CD4-positive, alpha-beta T cell treated with Interleukin-1 beta for 1 hour (primary cell): ENCODE results near the gene PRDM5.

ENCODE experiments used
- DNase-seq, 2 donors: peaks; one replicate each; pipeline ENCODE4 v3.0.0-alpha.2; 2020 to 2022

Gene PRDM5

DNA sequence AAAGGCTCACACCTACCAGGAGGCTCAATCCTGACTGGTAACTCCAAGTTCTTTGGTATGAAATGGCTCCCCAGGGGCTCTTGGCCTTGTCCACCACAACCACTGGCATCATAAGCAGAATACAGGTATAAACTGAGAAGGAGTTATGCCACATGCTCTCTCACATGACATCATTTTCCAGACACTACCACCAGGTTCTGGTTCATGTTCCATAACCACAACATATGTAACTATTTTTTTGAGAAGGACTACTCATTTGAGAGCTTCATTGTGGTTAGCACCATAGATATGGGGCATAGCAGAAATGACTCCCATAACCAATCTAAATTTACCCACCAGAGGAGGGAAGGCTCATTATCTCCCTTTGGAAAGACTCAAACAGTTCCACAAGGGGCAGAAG is 19.6 kb downstream of the PRDM5 start:
- DNase-seq: no peak

DNA sequence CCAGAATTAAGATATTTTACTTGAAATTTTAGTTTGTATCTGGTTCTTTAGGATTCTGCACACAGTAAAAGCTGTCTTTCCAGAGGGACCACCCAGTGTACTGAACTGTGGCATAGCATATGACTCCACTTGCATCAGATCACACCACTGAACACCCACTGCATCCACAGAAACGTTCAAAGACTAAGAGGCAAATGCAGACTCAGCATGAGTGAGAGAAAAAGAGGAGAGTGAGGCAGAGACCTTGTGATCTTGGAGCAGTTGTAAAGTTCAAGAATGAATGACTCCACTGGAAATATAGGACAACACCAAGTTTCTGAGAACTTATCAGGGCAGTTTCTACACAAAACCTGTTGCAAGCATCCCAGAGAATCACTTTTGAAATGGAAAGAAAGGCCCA is 20.8 kb downstream of the PRDM5 start:
- no peak for DNase-seq

DNA sequence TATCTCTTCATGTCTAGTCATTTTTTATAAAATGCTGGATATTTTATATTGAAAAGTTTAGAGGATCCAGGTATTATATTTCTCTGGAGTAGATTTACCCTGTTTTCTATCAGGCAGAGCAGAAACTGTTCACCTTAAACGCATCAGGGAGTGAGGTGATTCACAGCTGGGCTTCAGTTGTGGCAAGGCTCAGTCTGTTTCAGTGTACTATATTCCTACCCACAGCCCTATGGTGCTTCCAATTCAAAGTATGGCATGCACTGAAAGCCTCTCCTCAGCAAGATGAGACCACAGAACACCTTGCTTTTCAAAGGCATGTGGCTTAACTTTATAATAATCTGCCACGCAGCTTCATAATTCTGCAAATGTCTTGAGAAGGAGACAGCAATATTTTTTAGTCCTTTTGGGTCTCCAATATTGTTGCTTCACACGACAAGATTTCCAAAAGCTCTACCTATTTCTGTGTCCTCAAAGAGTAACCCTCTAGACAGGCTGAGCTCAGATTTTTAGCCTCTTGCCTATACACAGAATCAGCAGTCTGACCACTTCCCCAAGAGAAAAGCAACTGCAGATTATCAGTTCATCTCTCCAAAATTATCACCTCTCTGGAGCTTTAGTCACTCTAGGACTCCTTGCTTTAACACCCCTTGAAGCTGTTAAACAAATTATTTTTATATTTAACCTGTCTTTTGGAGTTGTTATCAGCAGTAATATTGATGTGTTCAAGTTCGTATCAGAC is 24.4 kb downstream of the PRDM5 start:
- DNase-seq: no peak

DNA sequence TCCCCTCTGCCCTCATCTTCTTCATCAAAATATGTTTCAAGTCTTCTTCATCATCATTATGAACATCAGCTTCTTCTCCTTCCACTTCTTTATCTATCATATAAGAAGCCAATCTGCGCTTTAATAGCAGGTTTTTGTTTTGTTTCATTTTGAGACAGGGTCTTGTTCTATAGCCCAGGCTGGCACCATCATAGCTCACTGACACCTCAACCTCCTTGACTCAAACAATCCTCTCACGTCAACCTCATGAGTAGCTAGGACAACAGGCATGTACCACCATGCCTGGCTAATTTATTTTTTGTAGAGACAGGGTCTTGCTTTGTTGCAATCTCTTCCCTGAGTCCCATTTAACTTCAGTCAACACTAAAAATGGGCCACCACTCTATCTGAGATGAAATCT is 27.0 kb downstream of the PRDM5 start:
- no peak for DNase-seq

DNA sequence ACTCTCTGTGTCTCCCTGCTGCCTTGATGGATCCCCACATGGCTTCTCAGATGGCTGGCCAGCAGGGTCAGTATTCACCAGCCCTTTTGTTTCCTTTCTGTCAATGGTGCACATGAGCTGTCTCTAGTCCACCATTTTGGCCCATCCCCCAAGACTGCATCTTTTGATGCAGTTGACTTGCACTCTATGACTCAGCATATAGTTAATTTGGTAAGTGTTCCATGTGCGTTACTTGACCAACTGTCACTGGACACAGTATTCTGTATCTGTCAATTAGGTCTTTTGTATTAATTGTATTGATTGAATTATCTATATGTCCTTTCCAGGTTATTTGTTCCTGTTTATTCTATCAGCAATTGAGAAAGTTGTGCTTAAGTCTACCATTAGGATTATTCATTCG is 29.2 kb downstream of the PRDM5 start:
- no peak for DNase-seq

DNA sequence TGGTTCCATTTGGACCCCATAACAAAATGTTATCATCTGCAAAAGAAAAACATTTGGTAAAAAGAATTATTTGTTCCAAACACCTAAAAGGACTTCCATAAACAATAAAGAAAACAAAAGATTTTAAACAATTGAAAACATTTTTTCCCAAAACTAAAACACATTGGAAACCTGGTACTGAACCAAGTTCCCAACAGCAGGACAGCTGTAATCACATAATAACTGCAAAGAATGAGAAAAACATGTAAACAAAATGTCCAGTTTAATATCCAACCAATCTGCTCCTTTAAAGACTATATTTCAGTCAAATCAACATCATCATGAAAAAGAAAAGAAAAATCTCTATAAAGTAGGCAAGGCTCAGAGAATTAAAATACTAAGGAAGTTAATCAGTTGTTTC is 36.3 kb downstream of the PRDM5 start:
- DNase-seq: no peak

DNA sequence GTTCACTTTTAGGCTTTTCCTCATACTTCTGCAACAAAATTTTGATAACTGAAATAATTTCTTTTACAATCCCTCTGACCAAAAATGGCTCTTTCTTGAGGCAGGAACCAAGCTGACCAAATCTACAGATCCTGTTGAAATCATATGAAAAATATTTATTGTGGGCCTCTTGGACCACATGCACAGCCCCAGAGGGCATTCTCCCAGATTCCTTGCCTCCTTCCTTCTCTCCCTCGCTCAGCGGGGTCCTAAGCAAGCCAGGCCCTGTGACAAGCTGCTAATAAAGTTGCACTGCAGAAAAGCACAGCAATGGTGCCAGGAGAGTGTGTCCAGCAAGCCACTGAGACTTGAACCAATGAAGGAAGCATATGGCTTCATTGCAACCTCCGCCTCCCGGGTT is 40.7 kb downstream of the PRDM5 start:
- no peak for DNase-seq

DNA sequence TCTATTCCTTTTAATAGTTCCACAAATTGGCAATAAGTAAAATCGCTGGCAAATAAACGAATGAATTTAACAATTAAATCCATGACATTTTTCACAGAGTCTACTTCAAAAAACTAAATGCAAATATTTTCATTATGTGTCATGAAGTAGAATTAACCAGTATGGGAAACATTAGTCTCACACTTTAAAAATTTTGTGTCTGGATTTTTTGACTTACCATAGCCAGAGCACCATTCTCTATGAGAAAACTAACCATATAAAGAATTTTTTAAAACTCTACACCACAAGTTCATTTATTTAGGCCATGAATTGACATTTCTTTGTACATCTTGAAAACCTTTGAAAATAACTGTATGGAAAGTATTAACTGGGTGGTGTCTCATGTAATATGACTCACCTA is 41.2 kb downstream of the PRDM5 start:
- DNase-seq: no peak

DNA sequence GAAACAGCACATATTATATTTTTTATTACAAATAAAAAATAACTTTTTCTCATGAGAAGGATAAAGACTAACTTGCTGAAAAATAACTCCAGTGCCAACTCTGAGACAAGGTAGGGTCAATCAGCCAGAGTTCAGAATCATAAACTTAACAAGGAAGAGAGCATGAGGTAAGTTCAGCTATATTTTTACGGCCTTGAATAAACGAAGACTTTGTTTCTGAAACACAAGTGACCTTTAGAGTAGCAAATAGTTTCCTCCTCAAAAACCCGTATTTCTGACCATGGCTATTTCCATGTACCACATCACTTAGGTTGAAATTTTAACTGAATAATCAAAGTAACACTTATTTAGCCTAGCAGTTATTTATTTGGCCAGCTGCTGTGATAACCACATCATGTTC is 45.5 kb downstream of the PRDM5 start:
- no peak for DNase-seq

DNA sequence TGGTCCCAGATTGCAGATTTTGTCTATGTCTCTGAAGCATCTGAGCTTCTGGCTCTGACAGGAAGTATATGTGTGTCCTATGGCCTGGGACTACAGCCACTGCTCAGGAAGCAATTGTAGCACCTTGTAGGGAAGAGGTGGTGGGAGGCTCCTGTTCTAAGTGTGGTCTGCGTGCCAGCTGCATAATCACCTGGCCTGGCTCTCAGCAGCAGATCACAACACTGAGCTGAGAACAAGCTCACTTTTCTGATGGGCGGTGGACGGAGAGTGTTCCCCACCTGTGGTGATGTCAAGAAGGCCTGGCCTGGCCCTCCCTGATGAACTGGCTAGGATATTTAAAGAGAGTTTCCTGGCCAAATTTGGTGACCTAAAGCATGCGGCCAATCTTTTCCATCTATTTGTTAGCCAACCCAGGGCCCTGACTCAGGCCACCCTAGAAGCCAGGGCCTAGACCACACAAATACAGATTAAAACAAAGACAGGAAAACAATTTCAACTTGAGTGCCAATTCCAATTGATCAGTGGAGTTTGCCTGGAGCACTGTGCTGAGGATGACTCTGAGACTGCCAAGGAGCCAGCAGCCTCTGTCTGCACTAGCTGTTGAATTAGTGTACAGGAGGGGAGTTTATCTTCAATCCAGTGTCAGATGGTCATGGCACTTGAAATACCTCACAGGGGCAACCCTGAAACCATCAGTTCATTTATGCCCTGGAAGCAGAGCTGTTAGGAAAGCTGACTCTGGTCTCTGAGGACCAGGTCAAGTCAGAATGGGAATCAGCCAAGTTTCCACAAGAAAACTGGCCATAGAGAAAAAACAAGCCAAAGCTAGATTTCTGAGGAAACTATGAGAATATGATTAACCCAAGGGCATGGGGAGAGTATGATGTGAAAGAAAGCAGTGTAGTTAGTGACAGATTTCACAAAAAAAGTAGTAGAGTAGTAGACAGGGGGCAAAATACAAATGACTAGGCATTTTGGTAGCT is 47.4 kb downstream of the PRDM5 start:
- DNase-seq: no peak

DNA sequence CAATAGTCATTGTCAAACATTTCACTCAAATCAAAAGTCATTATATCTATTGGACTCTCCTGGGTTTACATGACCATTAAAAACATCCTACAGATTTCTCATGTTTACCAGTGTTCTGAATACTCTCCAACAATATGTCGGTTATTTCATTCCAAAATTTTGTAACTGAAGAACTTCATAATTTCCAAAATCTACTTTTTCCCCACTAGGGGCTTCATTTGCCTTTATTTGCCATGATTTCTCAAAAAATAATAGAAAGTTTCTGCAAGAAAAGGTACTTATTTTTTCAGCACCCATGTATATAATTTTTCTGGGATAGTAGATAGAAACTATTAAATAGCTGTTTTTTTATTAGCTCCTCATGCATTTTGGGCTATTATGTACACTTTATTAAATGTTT is 49.0 kb downstream of the PRDM5 start:
- no peak for DNase-seq

DNA sequence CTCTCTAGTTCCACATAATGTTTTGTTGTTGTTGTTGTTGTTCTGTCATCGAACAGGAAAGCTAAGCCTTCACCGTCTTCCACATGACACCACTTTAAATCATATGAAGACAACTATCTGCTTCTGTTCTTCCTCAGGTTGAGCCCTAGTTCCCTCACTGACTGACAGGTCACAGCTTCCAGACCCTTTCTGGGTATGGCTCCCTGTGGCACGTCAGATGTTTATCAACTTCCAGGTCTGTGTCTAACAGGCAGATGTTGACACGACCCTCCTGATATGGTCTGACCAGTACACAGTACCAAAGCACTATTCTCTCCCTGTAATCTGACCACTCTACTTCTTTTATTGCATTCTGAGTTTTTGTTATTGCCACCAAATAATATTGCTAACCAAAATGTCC is 51.4 kb downstream of the PRDM5 start:
- no peak for DNase-seq

DNA sequence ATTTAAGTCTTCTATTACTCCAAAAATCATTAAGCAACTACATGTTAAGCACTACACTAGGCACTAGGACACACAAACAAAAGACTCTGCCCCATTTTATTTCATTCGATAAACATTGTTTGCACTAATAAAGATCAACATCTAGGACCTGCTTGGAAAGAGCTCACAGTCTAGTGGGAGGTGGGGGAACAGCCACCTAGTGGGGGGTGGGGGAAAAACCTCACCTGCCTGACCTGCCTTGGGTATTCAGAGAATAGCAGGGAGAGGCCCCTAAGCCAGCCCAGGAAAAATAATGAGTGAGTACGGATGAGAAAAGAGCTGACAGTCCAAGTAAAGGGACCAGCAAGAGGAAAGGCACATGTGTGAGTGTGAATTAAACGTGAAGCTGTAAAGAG is 52.2 kb downstream of the PRDM5 start:
- no peak for DNase-seq

DNA sequence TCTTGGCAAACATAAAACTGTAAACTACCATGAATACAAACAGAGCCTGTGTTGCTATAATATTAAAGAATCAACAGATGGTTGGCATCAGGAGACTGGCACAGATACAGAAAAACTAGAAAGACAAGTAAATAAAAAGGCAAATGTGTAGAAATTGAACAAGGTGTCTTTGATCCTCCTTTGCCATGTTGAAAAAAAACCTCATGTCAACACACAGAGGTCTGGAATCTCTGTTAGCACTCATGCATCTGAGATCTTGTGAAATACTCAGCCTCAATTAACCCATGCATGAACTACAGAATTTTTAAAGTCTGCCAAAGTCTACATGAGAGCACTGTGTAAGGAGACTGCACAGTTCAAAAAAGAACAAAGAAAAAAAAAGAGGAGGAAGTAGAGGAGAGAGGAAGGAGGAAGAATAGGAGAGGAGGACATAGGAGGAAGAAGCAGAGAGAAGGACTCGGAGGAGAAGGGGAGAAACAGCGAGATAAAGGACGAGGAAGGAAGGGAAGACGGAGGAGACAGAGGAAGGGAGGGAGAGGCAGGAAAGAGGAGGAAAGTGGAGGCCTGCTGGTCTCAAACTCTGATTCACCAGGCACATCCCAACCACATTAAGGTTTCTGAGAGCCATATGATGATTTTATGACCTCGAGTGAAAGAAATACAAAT is 52.8 kb downstream of the PRDM5 start:
- DNase-seq: no peak

DNA sequence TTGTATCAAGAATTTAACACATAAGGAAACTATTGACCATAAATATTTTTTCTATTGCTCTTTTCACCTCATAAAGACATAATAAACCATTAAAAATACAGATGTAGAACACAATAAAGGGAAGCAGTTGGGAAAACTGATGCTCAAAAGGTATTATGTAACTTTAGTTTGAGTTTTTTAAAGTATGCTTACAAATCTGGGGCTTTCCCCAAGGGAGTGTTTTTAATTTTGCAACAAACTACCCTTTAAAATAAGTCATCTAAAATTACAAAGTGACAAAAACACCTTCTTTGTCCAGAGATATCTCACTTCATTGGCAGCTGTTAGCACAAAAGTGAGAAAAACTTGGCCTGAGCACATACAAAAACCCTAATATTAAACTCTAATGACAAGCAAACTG is 55.0 kb downstream of the PRDM5 start:
- DNase-seq: no peak

DNA sequence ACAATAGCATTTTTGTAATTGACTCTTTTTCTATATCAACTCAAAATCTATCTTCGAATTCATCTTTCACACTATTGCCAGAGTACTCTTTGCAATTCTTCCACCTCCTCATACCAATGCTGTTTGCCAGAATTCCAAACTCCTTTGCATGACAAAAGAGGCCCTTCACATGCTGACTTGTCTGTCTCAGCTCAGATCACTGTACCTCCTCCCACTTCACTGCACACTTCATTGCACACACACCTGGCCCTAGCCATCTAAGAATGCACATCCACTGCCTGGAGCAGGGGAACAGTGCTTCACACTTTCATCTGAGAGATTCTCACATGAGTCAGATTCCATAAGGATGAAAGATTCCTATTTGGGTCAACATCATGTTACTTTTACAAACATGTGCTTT is 56.5 kb downstream of the PRDM5 start:
- DNase-seq: no peak

DNA sequence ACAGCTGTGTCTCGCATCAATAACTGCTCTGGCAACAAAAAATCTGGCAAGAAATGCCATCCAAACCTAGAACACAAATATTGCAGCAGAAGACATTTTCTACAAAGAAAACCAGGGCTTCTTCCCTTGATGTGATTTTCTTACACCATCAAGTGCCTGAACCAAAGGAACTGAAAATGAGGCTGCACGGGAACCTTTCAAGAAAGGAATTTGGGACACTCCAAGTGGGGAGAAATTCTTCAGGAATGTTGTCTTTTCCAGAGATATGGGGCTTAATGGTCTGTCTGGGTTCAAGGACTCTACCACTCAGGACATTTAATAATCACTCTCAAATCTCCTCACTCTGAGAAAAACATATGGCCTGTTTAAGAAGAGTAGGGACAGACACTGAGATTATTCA is 57.6 kb downstream of the PRDM5 start:
- no peak for DNase-seq

DNA sequence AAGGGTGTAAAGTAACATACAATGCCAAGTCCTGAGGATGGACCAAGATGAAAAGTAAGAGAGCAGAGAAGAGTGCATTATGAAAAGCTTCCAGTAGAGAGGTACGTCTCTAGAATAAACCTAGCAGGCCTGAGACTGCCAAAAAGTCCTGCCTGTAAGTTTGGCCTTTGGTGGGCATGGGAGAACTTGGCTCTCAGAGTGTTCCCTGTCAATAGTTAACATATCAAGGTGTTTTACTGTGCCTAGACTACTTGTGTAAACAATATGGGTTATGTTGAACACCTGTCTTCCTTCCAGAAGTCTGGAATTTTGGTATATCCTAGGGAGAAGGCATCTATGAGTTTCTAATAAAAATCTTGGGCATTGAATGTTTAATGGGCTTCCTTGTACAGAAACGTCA is 60.1 kb downstream of the PRDM5 start:
- no peak for DNase-seq

DNA sequence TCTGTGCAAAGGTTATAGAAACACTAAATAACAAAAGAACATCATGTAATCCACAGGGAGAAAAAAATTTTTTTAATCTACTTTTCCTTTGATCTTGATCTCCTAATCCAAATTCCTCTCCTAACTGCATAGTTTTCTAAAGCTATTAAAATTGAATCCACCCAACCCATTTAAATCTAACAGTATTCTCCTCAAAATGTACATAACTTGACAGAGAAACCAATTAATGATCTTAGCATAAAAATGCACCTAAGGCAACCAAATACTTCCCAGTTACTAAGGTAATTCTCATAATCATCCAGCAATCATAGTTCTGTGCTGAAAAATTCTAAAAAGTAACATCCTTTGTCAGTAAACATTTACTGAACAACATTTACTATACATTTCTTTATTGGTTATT is 60.7 kb downstream of the PRDM5 start:
- DNase-seq: no peak

DNA sequence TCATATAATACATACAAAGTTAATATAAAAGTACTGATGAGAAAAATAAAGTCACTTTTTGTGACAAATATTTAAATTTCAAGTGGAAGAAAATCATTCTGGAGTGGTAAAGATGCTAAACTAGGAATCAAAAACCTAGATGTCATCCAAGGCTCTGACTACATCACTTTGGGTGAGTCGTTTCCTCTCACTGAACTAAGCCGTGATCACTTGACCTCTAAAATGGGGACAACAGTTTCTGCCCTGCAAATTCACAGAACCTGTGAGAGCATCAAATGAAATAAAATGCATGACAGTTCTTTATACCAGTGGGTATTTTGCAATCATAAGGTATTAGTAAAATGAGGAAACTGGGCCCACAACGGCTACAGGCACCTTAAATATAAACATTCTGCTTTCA is 63.8 kb downstream of the PRDM5 start:
- DNase-seq: no peak

DNA sequence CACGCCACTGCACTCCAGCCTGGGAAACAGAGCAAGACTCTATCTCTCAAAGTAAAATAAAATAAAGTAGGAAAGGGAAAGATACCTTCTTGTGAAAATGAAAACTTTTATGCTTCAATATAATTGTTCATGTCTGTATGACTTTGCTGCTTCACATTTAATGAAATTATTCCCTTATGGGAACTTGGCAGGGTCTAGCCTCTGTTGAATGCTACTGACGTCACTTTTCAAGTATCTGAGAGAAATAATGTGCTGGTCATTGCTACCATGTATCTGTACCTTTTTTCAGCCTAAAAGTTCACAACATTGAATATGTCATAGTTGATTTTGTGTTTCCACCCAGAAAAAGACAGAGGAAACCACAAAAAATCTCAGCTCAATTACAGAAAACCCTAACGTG is 65.2 kb downstream of the PRDM5 start:
- no peak for DNase-seq

DNA sequence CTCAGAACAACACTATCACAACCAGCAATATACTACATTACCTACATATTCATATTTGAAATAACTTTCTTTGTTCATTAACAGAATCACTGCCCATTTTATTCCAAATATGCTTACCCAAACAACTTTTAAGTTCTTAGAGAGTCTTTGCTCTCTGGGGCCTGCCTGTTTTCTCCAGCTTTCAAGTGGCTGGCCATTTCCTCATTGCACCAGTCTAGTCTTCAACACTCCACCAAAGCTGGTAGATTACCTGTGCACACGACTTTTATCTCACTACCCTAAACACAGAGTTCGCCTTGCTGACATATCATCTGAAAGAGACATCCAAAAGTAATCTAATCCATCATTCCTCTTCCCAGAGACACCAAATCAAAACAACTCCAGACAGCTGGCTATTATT is 66.2 kb downstream of the PRDM5 start:
- DNase-seq: no peak

DNA sequence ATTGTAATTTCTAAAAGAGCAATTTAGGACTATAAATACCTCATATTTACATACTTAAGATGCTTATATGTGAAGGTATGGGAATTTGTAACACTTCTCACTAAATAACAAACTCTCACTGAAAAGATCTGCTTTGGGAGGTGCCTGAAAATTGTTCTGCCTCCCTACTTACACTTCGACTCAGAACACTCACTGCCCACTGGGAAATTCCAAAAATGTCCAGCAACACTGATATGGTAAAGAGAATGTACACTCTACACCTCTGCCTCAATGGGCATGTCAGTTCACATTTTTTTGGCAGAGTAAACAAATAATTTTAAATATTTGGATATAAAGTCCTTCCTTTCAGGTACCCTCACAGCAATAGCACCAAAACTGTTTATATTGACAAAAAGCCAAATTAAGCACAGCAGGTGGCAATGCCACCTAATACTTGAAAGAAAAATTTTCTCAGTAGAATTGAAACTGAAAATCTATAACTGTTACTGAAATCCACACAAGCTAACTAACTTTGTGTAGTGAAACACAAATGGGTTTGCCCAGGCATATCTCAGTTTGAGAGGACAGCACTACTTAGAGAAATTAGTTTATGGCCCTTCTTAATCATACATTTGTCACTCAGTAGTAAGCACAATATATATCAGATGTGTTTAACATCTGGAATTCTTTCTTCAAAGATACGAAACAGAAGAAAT is 67.1 kb downstream of the PRDM5 start:
- no peak for DNase-seq
